NCI-H446 treated with DMSO at 0.1 percent for 48 hours (cell line): ENCODE measurements around the gene GMPR2.

Source experiments
- DNase-seq: peaks from one replicate; lab custom pipeline; 2025; lab: John Stamatoyannopoulos, UW

Gene GMPR2

DNA sequence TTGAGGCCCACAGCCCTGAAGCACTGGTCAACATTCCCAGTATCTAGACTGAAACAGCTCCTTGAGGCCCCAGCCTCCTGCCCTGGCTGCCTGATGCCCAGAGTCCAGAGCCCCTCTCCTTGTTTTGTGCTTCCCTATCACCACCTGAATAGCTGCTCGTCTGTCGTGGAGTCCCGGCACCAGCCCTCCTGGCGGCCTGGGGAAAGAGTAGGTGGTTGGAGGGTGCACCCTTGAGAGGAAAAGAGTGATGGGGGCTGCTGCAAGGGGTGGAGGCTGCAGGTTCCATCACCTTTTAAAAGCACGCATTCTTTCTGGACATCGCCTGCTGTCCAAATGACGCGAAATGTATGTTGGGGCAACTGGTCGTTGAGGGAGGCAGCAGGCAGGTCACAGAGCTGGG lies 35.5 kb downstream of the GMPR2 start:
- DNase-seq = no peak

DNA sequence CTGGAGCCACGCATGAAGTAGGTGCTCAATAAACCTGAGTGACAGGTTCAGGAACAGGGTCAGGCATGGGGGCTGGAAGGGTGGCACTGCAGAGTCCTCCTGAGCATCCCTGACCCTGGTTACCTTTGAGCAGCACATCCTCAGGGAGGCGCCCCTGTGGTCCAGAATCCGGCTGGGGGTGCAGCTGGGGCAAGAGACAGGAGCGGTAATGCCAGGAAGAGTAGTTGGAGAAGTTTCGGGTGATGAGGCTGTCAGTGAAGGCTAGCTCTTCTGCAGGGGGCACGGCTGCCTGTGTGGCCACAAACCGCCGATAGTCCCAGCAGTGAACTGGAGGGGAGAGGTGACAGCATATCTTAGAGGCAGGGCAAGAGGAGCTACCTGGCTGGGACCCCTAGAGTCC lies 36.6 kb downstream of the GMPR2 start:
- no peak for DNase-seq

DNA sequence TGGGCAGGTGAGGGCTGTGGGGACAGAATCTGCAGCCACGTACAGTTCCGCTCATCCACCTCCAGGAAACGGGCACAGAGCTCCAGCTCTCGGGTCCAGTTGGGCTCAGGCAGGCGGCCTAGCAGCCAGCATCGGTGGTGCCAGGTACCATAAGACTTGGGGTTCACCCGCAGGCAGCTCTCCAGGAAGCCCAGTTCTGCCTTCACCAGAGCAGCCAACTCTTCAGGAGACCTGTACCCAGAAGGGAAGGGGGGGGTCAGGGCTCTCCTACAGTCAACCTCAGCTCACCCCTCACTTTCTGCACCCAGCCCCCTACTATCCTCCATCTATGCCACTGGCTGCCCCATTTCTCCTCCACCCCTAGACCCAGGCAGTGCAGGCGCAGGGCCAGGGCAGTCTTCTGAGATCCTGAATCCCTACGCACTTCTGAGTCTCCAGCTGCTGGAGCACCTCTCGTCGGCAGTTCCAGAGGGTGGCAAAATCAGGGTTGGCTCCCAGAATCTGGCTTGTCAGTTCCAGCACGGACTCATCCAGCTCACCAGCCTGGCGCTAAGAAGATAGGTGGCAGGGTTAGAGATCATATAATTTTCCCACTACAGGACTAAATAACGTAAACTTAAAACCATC lies 37.3 kb downstream of the GMPR2 start:
- DNase-seq = no peak

DNA sequence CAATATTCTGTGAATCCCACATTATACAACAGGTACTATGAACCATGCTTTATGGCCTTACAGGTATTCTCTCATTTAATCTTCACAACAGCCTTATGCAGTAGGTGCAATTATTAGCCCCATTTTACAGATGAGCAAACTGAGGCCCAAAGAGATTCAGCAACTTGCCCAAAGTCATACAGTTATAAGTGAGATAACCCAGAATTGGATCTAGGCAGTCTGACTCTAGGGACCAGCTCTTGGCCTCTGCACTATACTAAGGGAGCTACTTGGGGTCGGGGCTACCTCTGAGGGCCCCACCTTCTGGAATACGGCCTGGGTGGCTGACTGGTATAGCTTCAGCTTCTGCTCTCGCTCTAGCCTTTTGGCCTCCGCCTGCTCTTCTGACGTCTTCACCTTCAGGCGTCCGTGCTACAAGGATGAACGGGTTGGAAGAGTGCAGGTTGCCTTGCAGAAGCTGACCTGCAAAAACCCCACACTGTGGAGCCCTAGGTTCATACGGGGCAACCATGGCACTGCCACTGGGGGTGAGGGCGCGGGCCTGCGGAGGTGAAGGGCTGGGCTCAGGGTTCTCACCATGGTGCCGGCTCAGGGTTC lies 37.9 kb downstream of the GMPR2 start:
- DNase-seq = no peak

DNA sequence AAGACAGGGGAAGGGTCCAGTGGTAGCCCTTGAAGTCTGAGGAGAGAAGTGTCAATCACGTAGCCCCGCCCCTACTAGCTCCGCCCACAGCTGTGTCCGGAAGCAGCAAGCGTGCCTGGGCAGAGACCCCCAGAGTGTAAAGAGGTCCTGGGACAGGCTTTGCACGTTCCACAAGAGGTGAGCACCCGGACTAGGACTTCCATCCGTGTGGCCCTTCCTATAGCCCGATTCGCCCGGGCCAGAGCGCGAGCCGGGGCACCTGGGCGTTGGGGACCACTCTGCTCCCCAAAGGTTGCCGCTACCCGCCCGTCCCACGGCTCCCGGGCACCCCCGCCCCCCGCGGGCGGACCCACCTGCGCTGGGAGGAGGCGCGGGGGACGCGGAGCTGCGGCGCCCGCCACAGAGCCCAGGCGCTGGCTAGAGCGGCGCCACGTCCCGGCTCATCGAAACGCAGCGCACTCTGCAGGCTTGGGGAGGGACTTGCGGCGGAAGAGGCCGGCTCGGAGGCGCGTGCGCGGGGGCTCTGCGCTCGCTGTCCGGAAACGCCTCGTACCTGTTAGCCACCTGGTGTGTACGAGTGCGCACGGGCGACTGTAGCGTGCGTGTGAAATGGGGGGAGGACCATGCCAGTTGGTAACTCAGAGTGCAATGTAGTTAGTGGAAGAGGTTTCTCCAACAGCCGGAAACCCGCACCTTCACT lies 38.6 kb downstream of the GMPR2 start, which contains the start of gene RABGGTA:
Gene RABGGTA, minus strand, starts transcription at position 464 of the 700 bp plus-strand sequence. CDS start 482 bp downstream, outside the sequence.
- DNase-seq = peak; percentile 84

DNA sequence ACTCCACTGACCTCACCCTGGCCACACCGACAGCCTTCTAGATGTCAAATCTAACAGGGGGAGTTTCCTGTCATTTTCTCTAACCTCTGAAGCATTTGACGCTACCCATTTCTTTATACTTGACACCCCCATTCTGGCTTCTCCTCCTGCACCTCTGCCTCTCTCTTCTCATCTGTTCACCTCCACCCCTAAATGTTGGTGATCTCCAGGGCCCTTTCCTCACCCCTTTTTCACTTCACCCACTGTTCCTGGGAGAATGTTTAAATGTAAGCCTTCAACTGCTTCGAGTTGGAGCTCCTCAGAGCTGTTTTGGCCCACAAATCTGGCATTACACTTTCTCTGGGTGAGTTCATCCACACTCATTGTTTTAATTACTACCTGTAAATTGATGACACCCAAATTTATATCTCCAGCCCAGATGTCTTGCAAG lies 39.1 kb downstream of the GMPR2 start:
- no peak for DNase-seq

DNA sequence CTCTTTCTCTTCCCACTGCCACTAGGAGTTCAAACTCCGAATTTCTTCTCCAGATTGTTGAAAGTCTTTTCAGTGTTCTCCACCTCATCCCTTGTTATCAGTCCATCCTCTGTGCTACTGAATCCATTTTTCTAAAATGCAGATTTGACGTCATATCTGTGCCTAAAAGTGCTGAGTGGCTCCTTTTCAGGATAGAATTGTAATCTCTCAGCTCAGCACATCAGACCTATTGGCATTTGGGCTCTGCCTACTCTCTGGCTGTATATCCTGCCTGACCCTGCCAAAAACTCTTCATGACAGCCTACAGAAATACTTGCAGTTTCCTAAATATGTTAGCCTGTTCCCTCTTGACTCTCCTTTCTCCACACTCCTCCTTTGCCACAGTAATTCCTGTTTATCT lies 39.7 kb downstream of the GMPR2 start:
- DNase-seq = no peak

DNA sequence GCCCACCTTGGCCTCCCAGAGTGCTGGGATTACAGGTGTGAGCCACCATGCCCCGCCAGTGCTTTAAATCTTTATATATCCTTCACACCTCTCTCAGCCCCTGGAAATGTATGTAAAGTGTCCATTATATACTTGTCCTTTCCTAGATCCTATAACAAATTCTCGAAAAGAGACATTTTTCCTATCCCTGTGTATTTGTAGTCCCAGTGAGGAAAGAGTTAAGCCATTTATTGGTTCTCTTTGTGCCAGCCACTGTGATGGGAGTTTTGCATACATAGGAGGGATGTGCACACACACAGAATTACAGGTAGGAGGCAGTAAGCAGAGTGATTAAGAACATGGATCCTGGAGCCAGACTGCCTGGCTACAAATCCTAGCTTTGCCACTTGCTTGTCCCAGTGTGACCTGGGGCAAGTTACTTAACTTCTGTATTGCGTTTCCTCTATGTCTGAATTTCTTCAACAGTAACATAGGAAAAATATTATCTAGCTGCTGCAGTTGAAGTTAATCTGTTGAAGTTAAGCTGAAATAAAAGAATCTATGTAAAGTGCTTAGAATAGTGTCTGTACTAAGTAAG lies 40.8 kb downstream of the GMPR2 start:
- DNase-seq = no peak

DNA sequence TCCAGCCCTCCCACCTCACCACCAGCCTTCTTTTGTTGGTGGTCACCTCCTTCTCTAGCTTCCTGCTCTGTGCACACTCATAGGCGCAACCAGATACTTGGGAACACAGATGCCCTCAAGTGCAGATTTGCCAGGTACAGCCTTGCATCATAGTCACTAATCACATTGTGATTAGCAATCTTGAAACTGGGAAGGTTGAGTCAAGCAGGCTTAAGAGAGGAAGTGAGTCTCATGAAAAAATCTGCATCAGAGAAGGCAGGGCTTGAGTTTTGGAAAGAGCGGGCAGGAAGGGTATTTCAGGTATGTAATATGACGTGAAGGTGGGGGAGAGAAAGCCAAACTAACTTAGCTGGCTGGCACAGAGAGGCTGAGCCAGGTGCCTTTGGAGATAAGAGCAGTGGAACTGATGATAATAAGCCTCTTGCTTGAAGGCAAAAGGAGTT lies 41.4 kb downstream of the GMPR2 start:
- DNase-seq = no peak

DNA sequence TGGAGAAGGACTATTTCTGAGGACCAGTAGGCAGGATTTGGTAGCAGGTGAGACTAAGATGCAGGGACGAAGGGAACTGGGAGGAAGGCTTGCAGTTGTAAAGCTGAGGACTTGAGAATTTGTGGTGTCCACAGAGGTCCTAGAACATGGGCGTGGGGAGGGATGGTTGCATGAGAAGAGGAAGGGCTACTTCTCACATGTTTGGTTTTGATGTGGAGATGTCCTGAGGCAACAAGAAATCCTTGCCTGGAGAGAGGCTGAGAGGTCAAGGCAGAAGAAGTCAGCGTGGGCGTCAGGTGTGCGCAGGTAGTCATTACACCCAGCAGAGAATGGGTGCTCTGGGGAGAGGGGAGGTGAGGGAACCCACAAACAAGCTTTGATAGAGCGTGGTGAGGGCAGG lies 44.3 kb downstream of the GMPR2 start:
- no peak for DNase-seq

DNA sequence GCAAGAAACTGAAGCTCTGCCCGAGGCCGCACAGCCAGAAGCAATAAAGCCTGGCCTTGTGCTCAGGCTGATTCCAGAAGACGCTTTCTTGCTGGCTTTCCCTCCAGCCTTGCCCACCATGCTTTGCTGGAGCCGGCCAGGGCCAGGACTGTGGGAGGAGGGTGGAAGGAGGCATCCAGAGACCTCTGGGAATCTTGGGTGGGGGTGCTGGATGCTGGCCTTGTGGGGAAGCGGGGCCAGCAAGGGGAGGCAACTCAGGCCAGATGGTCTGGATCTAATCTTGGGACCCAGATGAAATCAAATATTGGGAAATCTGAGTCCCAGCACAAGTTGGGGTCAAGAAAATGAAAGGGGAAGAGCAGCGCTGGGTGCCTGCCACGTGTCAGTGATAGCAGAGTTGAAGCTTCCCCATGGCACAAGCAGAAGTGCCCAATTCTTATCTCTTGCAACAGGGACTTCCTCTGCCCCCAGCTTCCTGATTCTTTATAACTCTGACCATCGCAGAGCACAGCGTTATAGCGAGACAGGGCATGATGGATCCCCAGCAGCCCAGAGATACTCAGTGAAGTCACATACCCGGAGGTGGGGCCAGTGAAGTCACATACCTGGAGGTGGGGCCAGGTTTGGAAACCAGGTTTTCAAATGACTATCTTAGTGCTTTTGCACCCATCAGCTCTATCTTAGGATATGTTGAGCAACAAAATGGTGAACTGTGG lies 45.0 kb downstream of the GMPR2 start:
- no peak for DNase-seq

DNA sequence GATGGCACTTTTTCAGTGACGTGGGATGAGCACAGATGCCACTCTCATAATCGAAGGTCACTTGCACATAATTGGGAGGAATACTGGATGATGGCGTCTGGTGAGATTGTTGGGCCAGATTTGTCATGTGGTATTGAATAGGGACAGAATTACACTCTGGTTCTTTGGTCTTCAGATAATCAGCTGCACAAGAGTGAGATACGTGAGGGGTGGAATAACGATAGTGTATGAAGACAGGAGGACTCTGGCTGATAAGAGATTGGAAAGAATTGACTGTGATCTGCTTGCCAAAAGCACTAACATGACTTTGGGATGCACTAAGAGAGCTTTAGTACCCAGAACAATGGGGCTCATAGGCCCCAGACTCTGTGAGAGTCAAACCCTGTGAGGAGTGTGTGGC lies 45.7 kb downstream of the GMPR2 start:
- no peak for DNase-seq

DNA sequence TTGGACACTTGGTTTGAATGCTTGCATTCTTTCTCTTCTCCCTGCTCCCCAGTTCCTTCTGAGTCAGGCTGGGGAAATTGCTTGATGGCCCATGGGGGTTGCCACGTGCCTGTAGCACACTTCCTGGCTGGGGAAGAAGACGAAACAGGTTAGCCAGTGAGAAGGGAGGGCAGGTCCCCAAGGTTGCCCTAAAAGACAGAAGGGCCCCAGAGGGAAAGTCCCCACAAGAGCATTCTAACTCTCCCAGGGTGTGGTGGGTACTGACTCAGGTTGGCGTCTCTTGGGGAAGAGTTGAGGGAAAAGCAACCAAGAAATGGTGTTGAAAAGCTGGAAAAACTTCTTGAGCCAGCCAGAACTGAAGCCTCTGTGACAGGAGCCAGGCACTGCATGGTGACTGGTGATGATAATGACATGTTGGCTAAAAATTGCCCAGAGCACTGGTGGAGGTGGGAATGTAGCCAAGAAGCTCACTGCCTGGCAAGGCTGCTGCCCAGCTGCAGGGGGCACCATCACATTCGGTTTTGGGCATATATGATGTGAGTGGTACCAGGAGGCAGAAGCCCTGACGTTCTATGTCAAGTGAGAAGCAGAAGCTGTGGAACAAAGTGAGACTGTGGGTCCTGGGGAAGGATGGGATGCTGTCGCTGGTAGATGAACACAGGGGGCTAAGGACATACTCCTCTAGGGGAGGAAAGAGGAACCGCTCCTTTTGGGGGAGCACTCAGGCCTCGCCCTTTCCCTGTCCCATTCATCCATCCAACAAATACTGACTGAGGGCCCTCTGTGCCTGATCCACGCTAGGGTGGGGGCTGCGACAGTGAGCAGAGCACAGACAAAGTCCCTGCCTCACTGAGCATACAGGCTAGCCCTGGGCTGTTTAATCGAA lies 46.8 kb downstream of the GMPR2 start:
- DNase-seq = peak; percentile 31

DNA sequence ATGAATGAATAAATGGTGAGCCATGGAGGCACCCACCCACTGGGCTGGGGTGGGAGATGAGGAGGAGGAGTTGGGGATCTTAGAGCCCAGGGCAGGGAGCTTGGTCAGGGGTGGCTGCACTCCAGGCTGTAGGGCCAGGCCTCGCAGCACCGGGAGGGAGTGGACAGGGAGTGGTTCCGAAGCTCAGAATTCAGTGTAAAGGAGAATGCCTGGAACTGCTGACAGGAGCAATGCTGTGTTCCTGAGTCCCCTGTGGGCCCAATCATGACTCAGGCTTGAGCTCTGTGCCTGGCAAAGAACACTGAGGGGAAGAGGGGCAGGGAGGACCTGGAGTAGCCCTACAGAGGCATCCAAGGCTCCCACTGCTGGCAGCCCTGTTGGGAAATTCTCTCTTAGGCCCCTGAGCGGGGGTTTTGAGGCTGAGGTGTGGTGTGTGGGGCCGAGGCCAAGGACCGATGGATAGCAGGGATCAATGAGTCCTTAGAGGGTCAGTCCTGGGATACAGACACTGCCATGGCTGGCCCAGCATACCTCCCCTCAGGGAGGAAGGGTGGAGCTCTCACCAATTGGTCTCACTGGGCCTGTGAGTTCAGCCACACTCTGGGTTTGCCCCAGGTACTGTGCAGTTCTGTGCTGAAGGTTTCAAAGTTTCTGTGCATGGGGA lies 48.2 kb downstream of the GMPR2 start:
- DNase-seq = no peak

DNA sequence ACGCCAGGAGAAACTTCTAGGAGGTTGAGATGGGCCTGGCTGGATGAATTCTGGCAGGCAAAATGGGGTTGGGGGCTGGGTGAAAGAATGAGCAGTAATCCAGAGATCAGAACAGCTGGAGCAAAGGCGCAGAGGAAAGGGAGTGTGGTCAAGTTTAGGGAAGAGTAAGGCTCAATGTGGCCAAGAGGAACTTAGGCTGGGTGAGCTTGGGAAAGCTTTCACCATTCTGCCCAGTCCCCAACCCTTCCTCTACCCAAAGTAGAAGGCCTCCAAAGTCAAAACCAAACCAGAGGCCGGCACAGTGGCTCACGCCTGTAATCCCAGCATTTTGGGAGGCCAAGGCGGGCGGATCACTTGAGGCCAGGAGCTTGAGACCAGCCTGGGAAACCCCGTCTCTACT lies 48.9 kb downstream of the GMPR2 start:
- DNase-seq = no peak

DNA sequence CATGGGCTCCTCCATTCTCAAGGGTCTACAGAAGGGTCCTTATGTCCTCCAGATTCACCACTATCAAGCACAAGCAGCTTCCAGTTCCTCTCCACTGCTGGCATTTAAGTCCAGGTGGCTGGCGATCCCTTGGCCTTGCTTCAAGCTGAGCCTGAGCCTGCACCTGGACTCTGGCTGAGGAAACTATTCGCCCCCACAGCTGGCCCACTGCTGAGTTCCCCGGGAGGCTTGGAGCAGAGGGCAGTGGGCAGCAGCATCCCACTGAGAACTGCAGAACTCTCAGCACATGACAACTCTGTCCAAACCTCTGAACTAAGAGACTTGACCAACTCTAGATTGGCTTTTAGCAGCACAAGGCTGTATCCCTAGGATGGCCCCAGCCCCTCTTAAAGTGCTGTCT lies 50.0 kb downstream of the GMPR2 start:
- no peak for DNase-seq

DNA sequence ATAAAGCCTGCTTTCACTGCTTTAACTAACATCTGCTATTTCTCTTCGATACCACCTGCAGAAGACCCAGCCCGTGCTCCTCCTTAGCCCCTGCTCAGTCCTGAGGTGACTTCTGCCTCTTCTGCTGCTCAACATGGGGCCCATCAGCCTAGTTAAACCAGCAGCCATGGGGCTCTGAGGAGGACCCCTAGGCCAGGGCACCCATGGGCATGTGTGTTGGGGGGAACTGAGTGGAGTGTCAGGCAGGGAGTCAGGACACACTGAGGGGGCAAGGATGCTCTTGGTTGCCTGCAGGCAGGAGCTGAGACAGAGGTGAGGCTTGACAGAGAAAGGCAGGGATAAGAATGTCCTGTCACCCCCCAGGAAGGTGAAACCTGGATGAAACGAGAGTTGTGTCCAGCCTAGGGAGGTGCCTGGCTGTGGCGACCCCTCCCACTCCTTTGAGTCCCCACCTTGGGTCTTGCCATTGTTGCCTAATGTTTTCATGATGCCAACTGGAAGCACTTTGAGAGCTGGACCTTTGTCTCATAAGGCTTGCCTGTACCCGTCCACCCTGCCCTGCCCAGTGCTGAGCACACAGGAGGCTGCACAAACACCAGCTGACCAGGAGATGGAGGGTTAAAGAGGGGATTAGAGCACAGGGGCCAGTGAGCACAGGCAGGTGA lies 51.2 kb downstream of the GMPR2 start:
- DNase-seq = no peak

DNA sequence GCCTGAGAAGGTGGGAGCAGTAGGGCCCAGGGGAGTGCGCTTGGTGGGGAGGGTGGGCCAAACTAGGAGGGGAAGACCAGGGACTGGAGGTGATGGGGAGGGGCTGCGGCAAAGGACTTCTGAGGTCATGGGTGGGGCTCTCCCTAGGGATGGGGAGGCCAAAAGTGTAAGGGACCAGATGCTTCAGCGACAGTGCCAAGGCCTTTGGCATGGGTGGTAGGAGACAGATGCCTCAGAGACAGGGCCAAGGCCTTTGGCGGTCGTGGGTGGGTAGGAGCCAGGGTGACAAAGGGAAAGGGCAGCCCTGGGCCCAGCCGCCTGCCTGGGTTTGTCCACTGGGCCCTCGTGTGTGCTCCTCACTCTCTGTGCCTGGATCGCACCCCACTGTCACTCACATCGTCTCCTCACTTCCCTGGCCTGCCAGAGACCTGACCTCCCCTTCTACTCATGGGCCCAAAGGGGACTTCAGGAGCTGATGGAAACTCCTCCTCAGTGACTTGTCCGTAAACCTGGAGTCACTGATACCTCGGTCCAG lies 51.8 kb downstream of the GMPR2 start:
- DNase-seq = peak; percentile 11

DNA sequence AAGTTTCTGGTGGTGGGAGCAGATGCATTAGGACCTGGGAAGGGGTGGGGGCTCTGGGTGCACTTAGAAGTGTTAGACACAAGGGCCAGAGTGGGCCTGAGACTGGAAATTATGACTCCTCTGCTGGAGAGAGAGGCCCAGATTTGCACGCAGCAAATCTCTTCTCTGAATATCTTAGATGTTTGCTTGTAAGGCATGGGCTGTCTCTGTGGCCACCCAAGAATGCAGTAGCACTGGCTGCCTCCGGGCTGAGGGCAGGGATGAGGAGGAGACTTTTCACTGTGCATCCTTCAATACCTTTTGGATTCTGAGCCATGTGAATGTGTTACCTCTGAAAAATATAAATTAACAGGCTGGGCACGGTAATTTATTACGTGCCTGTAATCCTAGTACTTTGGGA lies 52.6 kb downstream of the GMPR2 start:
- DNase-seq = no peak

DNA sequence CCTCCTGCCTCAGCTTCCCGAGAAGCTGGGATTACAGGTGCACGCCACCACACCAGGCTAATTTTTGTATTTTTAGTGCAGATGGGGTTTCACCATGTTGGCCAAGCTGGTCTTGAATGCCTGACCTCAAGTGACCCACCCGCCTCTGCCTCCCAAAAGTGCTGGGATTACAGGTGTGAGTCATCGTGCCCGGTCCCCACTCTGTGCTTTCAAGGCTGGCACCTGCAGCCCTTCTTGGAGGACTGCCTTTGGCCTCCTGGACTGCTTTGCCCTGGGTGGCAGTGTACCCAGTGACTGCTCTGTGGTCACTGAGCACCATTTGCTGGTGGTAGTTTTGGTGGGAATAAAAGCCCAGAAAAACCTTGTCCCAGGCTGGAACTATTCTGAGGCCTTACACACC lies 54.3 kb downstream of the GMPR2 start:
- no peak for DNase-seq
